GM12892 (cell line): ENCODE measurements around the gene CRYL1.

Experiments
- POLR2A ChIP-seq: IDR thresholded peaks from 2 replicates; pipeline ENCODE4 v1.6.1; 2011; ENCODE audit warnings: low read depth, low read length, control low read depth
- POLR2AphosphoS5 ChIP-seq: IDR thresholded peaks from 2 replicates; pipeline ENCODE4 v1.6.1; 2011; ENCODE audit warnings: low read depth, low read length, control low read depth
- TAF1 ChIP-seq: IDR thresholded peaks from 2 replicates; pipeline ENCODE4 v1.6.1; 2011; ENCODE audit warnings: low read depth, mild to moderate bottlenecking, control low read depth, low read length, borderline replicate concordance

GRCh38 chr13:20442798-20443381 is 82.8 kb downstream of the CRYL1 start:
- no peak for TF ChIP-seq POLR2AphosphoS5
- TF ChIP-seq TAF1: no peak
- TF ChIP-seq POLR2A: no peak
